RWPE2 (cell line): Measurements from ENCODE around the gene SLC7A6OS.
A peak's percentile ranks its signal among the peaks of the same experiment; 100 is the strongest.

ENCODE experiments used
- ATAC-seq: fragments of 200-7000 bp; cut with Tn5 transposase; 3 replicates; pipeline ENCODE4 v1.9.1; 2021; ENCODE audit warnings: low read depth
- DNase-seq: peaks from one replicate; pipeline ENCODE4 v3.0.0-alpha.2; 2020; ENCODE audit warnings: low spot score
- H3K27ac ChIP-seq: fragments of 450-650 bp; 2 replicates; pipeline ENCODE4 v1.5.1; 2017; ENCODE audit warnings: mild to moderate bottlenecking; ENCODE audit not compliant: poor library complexity, severe bottlenecking
- H3K27me3 ChIP-seq: fragments of 250-450 bp; sonication (Bioruptor Pico); 2 replicates; pipeline ENCODE4 v1.5.1; 2021; ENCODE audit warnings: mild to moderate bottlenecking, moderate library complexity; ENCODE audit not compliant: insufficient read depth, poor library complexity, severe bottlenecking
- H3K36me3 ChIP-seq: fragments of 250-450 bp; sonication (Bioruptor Pico); 2 replicates; pipeline ENCODE4 v1.5.1; 2020; ENCODE audit warnings: low read depth, mild to moderate bottlenecking, moderate library complexity
- H3K4me1 ChIP-seq: fragments of 250-450 bp; sonication (Bioruptor Pico); 2 replicates; pipeline ENCODE4 v1.5.1; 2021; ENCODE audit warnings: mild to moderate bottlenecking, moderate library complexity; ENCODE audit not compliant: insufficient read depth, poor library complexity, severe bottlenecking
- H3K4me3 ChIP-seq: fragments of 250-450 bp; sonication (Bioruptor Pico); 2 replicates; pipeline ENCODE4 v1.5.1; 2021; ENCODE audit warnings: mild to moderate bottlenecking, moderate library complexity; ENCODE audit not compliant: severe bottlenecking
- H3K9me3 ChIP-seq: fragments of 250-450 bp; sonication (Bioruptor Pico); 2 replicates; pipeline ENCODE4 v1.5.1; 2021; ENCODE audit warnings: mild to moderate bottlenecking, moderate library complexity; ENCODE audit not compliant: severe bottlenecking
- TF ChIP-seq, protein P1 (sequence below): fragments of 450-650 bp; IDR thresholded peaks from one replicate; pipeline ENCODE4 v1.5.1; 2017; ENCODE audit warnings: mild to moderate bottlenecking, moderate library complexity; ENCODE audit not compliant: poor library complexity, severe bottlenecking

Gene SLC7A6OS

DNA sequence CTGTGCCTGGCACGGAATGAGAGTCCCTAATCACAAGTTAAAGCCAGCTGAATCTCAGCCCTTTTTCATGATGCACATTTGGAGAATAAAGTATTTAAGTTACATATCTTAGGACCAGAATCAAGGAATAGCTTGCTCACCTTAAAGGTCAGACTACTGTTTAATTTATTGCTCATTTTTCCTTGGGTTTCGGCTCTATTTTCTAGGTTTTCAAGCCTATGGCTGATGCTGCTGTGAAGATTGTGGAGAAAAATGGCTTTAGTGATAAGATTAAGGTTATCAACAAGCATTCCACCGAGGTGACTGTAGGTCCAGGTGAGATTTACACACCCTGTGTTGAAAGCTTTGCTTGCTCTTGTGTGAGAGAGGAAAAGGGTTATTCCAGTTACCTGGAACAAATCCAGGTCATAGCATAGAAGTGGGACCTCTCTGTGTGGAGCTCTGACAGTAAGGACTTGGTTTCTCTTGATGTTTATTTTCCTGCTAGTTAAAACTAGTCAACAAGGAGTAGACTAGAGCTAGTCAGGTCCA is 18.2 kb upstream of the SLC7A6OS start:
- TF ChIP-seq, protein P1, sequence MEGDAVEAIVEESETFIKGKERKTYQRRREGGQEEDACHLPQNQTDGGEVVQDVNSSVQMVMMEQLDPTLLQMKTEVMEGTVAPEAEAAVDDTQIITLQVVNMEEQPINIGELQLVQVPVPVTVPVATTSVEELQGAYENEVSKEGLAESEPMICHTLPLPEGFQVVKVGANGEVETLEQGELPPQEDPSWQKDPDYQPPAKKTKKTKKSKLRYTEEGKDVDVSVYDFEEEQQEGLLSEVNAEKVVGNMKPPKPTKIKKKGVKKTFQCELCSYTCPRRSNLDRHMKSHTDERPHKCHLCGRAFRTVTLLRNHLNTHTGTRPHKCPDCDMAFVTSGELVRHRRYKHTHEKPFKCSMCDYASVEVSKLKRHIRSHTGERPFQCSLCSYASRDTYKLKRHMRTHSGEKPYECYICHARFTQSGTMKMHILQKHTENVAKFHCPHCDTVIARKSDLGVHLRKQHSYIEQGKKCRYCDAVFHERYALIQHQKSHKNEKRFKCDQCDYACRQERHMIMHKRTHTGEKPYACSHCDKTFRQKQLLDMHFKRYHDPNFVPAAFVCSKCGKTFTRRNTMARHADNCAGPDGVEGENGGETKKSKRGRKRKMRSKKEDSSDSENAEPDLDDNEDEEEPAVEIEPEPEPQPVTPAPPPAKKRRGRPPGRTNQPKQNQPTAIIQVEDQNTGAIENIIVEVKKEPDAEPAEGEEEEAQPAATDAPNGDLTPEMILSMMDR: peak; percentile 75
- no peaks in the 10 kb centered on the region for H3K9me3 ChIP-seq
- H3K27me3 ChIP-seq: no peaks in the 10 kb centered on the region
- no peak for ATAC-seq
- peaks cover 40% of the 10 kb centered on the region for H3K36me3 ChIP-seq
- no peak for DNase-seq
- H3K4me1 ChIP-seq: peaks cover 4% of the 10 kb centered on the region
- no peak overlapping the region for H3K4me3 ChIP-seq
- no peak overlapping the region for H3K27ac ChIP-seq

DNA sequence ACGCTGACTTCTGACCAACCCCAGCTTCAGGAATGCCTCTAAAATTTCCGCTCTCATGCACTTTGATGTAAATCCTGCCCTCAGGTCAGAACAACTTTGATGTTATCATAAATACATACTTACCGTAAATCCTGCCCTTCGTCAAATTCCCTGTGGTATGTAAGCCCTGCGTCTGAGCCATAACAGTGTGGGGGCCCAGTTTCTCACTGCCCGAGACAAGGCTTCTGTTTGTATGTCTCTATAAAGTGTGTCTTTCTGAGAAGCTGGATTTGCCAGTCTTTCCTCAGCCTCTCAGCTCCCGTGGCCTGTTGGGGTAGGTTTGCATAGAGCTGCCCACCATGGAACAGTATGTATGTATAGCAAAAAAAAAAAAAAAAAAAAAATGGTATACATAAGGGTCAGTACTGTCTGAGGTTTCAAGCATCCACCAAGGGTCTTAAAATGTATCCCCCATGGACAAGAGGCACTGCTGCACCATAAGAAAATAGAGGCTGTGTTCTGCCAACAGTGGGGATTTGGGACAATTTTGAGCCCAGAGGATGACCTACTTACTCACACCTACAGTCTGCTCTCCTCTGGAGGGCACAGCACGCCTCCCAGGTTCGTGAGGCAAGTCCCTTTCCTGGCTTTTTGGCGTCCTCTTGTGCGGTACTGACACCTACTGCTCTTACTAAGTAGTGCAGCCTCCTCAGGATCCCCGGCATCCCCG is 17.6 kb upstream of the SLC7A6OS start:
- H3K4me3 ChIP-seq: no peak overlapping the region
- H3K27ac ChIP-seq: no peak overlapping the region

DNA sequence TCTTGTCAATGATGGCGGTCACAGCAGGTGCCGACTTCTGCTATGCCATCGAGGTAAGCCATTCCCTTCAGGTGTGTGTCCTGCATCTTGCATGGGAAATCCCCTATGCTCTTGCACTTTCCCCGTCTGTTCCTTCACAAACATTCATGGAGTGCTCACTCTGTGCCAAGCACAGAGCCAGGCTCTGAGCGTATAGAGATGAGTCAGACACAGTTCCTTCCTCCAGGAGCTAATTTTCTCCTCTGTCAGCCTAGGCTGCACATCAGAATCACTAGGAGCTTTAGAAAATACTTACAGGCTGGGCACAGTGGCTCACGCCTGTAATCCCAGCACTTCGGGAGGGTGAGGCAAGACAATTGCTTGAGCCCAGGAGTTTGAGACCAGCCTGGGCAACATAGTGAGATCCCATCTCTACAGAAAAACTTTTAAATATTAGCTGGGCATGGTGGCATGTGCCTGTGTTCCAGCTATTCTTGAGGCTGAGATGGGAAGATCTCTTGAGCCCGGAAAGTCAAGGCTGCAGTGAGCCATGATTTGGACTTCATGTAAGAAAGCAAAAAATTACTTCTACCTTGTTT is 14.1 kb upstream of the SLC7A6OS start:
- TF ChIP-seq, protein P1: no peak
- no peak overlapping the region for H3K27ac ChIP-seq
- DNase-seq: no peak
- ATAC-seq: no peak
- H3K27me3 ChIP-seq: no peaks in the 10 kb centered on the region
- no peaks in the 10 kb centered on the region for H3K9me3 ChIP-seq
- no peak overlapping the region for H3K4me3 ChIP-seq
- peaks cover 62% of the 10 kb centered on the region for H3K36me3 ChIP-seq
- no peaks in the 10 kb centered on the region for H3K4me1 ChIP-seq

More for the DNA sequence above, 17.6 kb upstream of the SLC7A6OS start:
- Histone ChIP-seq H3K4me1 (no peaks in the 10 kb centered on the region), H3K9me3 (no peaks in the 10 kb centered on the region), H3K27me3 (no peaks in the 10 kb centered on the region), H3K36me3 (peaks cover 46% of the 10 kb centered on the region)
- TF ChIP-seq, protein P1: peak; percentile 94
- DNase-seq (peak; percentile 81), ATAC-seq (peak; percentile 96)

DNA sequence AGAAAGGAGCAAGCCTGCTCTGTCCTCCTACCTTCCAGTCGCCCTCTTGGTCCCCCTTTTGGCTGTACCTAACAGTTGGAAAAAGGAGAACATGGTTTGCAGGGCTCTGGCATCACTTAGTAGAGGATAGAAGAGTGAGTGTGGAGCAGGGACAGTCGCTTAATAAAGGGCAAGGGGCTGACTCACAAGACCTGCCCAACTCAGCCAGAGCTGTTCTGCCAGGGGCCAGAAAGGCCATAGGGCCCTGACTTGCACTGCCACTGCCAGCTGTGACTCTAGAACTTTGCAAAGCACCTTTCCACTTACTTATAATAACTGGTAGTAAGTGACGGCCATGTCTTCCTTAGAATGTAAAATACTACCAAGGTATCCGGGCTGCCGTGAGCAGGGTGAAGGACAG is 13.6 kb upstream of the SLC7A6OS start:
- H3K4me3 ChIP-seq: no peak overlapping the region
- no peaks in the 10 kb centered on the region for H3K4me1 ChIP-seq
- no peaks in the 10 kb centered on the region for H3K9me3 ChIP-seq
- ATAC-seq: no peak
- H3K27ac ChIP-seq: no peak overlapping the region
- H3K36me3 ChIP-seq: peaks cover 60% of the 10 kb centered on the region
- no peak for DNase-seq
- TF ChIP-seq, protein P1: no peak
- H3K27me3 ChIP-seq: no peaks in the 10 kb centered on the region
